DND-41 (cell line): Measurements from ENCODE around the gene AOPEP.

ENCODE experiments used
- ATAC-seq: fragments of 200-7000 bp; cut with Tn5 transposase; 3 replicates; pipeline ENCODE4 v1.9.1; 2021; ENCODE audit warnings: low read depth; ENCODE audit not compliant: insufficient read depth
- DNase-seq: peaks from one replicate; pipeline ENCODE4 v3.0.0-alpha.2; 2020
- H2AFZ ChIP-seq: 2 replicates; pipeline ENCODE4 v1.6.0; 2012; ENCODE audit warnings: low read depth, low read length
- H3K27ac ChIP-seq: 2 replicates; pipeline ENCODE4 v1.5.1; 2012; ENCODE audit warnings: low read length, inconsistent platforms
- H3K27me3 ChIP-seq: fragments of 200-600 bp; sonication (generic); 2 replicates; pipeline ENCODE4 v1.6.0; 2012; ENCODE audit warnings: low read length, mild to moderate bottlenecking, inconsistent platforms; ENCODE audit not compliant: insufficient read depth, poor library complexity
- H3K36me3 ChIP-seq: 2 replicates; pipeline ENCODE4 v1.5.1; 2012; ENCODE audit warnings: low read length, inconsistent platforms; ENCODE audit not compliant: insufficient read depth
- H3K4me1 ChIP-seq: 2 replicates; pipeline ENCODE4 v1.5.1; 2012; ENCODE audit warnings: mild to moderate bottlenecking, low read length; ENCODE audit not compliant: insufficient read depth
- H3K4me2 ChIP-seq: 2 replicates; pipeline ENCODE4 v1.6.0; 2012; ENCODE audit warnings: mild to moderate bottlenecking, moderate library complexity, low read length, inconsistent platforms; ENCODE audit not compliant: insufficient read depth
- H3K4me3 ChIP-seq, 2 experiments: fragments of 200-600 bp in 1 of 2; shearing (Covaris generic) in 1 of 2; 2 replicates each; pipeline ENCODE4 v1.5.1; 2012 to 2016; ENCODE audit warnings: inconsistent platforms in 2 of 2, low read length in 2 of 2, mild to moderate bottlenecking in 2 of 2, low read depth in 1 of 2, moderate library complexity in 1 of 2
- H3K79me2 ChIP-seq: 2 replicates; pipeline ENCODE4 v1.6.0; 2012; ENCODE audit warnings: low read length, inconsistent platforms; ENCODE audit not compliant: insufficient read depth
- H3K9ac ChIP-seq: 2 replicates; pipeline ENCODE4 v1.6.0; 2012; ENCODE audit warnings: low read depth, mild to moderate bottlenecking, inconsistent platforms, low read length, moderate library complexity
- H3K9me3 ChIP-seq: 2 replicates; pipeline ENCODE4 v1.5.1; 2012; ENCODE audit warnings: low read length, moderate library complexity, mild to moderate bottlenecking, inconsistent platforms; ENCODE audit not compliant: insufficient read depth, severe bottlenecking
- H4K20me1 ChIP-seq: 2 replicates; pipeline ENCODE4 v1.6.0; 2012; ENCODE audit warnings: low read length; ENCODE audit not compliant: insufficient read depth
- EZH2 ChIP-seq: IDR thresholded peaks from 3 replicates; pipeline ENCODE4 v1.6.1; 2012; ENCODE audit warnings: borderline replicate concordance, low read depth, mild to moderate bottlenecking, moderate library complexity, low read length, inconsistent platforms; ENCODE audit not compliant: severe bottlenecking
- TF ChIP-seq, protein P1 (sequence below): IDR thresholded peaks from 2 replicates; pipeline ENCODE4 v1.5.1; 2012; ENCODE audit warnings: borderline replicate concordance, low read length, moderate library complexity, mild to moderate bottlenecking; ENCODE audit not compliant: poor library complexity, severe bottlenecking; ENCODE audit errors: extremely low read depth

Gene AOPEP

DNA sequence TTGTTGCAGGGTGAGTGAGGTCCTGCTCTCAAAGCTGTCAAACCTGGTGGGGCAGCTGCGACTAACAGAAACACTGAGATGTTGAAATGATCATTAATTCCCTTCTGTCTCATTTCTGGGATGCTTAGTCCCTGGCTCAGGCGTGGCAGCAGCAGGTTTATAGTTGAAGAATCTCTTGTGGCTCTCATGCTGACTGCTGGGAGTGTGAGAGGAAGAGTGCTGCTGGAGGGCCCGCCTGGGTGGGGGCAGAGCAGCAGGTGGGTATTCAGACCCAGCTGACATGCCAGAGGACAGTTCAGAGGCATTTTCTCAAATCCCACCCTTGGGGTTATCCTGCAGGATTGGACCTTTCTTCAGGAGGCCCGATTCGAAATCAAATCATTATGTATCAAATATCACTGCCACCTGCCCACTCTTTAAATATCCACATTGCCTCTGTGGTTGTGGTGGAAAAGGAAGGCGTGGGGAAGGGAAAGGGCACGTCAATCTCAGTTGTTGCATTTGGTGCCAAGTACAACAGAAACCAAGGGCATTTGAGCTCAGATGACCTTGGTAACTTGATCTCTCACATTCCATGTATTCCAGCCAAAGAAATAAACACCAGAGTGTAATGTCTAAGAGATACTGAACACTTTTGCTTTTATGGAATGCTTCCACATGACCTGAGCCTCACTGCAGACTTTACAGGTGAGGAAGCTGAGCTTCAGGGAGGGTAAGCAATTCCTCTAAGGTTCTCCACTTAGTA lies 224.3 kb downstream of the AOPEP start:
- H4K20me1 ChIP-seq = no peaks in the 10 kb centered on the region
- H3K27ac ChIP-seq = no peak overlapping the region
- H3K4me1 ChIP-seq = no peaks in the 10 kb centered on the region; the same call in 1 of the 2 replicates
- H3K27me3 ChIP-seq = no peaks in the 10 kb centered on the region
- H3K9ac ChIP-seq = no peak overlapping the region
- ATAC-seq (no peak), DNase-seq (no peak)
- no peaks in the 10 kb centered on the region for H3K9me3 ChIP-seq
- H3K4me3 ChIP-seq = no peak overlapping the region
- no peaks in the 10 kb centered on the region for H3K36me3 ChIP-seq
- no peak overlapping the region for H2AFZ ChIP-seq
- H3K4me2 ChIP-seq = no peak overlapping the region
- H3K79me2 ChIP-seq = no peaks in the 10 kb centered on the region
- TF ChIP-seq EZH2 = no peak
- TF ChIP-seq, protein P1, sequence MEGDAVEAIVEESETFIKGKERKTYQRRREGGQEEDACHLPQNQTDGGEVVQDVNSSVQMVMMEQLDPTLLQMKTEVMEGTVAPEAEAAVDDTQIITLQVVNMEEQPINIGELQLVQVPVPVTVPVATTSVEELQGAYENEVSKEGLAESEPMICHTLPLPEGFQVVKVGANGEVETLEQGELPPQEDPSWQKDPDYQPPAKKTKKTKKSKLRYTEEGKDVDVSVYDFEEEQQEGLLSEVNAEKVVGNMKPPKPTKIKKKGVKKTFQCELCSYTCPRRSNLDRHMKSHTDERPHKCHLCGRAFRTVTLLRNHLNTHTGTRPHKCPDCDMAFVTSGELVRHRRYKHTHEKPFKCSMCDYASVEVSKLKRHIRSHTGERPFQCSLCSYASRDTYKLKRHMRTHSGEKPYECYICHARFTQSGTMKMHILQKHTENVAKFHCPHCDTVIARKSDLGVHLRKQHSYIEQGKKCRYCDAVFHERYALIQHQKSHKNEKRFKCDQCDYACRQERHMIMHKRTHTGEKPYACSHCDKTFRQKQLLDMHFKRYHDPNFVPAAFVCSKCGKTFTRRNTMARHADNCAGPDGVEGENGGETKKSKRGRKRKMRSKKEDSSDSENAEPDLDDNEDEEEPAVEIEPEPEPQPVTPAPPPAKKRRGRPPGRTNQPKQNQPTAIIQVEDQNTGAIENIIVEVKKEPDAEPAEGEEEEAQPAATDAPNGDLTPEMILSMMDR = no peak

DNA sequence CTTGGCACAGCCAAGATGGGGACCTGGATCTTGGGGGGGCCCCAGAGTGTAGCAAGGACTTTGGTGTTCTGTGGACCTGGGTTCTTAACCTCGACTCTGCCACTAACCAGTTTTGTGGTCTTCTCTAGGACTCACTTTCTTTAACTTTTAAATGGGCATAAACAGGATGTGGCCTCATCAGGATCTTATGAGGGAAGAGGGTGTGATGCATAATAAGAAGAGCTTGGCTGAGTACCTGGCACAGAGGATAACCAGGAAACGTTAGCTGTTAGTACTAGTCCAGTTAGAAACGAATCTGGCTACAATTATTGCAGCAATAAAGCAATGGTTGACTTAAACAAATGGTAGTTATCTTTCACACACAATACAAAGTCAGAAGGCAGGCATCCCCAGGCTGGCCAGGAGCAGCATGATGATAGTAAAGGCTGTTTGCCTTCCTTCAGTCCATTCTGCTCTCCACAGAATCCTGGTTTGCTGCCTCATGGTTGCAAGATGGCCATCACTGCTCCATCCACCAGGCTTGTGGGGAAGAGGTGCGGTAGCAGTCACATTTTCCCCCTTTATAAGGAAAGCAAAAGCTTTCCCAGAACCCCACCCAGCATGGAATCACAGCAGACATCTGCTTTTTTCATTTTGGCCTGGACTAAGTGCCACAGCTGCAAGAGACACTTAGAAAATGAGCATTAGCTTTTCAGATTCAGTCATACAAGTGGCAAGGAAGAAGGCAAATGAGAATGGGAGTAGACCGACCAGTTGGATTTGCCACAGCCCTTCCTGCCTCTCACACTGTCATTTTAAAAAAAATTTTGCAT lies 225.0 kb downstream of the AOPEP start:
- H3K9ac ChIP-seq = no peak overlapping the region
- peak; percentile 50; the same call in 2 of the 3 replicates for ATAC-seq
- H3K4me1 ChIP-seq = no peaks in the 10 kb centered on the region; the same call in 1 of the 2 replicates

DNA sequence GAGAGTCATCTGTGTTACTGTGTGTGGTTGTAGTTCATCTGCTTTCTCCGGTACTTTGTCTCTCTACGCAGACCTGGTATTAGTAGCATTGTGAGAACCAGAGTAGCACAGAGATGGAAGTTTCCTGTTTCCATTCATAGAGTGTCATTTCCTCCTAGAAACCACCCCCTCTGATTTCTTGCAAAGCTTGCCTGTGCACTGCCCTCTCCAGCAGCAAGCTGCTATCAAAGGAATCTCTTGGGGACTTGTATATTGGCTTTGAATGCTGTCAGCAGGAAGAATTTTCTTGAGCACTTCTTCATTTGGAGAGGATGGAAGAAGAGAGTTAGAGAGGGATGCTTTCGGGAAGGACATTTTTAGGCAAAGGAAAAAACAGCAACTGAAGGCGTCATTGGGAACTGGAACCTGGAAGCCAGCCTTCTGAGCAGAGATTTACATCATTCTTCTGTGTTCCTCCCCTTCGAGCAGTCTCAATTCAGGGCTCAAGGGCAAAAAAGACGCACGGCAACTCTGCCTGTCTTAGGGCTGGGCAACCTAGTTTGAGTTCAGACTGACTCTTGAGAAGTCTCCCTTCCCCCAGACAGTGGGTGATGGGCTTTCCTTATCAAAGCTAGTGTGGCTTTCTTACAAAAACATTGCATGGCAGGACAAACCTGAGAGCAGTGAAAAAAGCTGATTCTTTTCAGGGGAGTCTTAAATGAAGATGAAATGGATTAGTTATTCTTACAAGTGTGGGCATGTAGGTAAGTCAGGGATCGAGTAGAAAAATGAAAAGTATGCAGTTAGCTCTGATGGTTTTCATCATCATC lies 226.3 kb downstream of the AOPEP start:
- Histone ChIP-seq H3K79me2 (no peaks in the 10 kb centered on the region), H2AFZ (no peak overlapping the region), H3K4me3 (no peak overlapping the region), H3K36me3 (no peaks in the 10 kb centered on the region), H3K27ac (no peak overlapping the region), H3K4me2 (no peak overlapping the region), H3K9me3 (no peaks in the 10 kb centered on the region), H3K9ac (no peak overlapping the region), H3K27me3 (no peaks in the 10 kb centered on the region), H3K4me1 (no peaks in the 10 kb centered on the region; the same call in 1 of the 2 replicates), H4K20me1 (no peaks in the 10 kb centered on the region)
- no peak for DNase-seq
- ATAC-seq = peak; percentile 64; the same call in 1 of the 3 replicates
- TF ChIP-seq, protein P1 = no peak
- TF ChIP-seq EZH2 = no peak

More for the DNA sequence above, 225.0 kb downstream of the AOPEP start:
- no peaks in the 10 kb centered on the region for H4K20me1 ChIP-seq
- H3K36me3 ChIP-seq = no peaks in the 10 kb centered on the region
- no peaks in the 10 kb centered on the region for H3K27me3 ChIP-seq
- no peak overlapping the region for H2AFZ ChIP-seq
- H3K9me3 ChIP-seq = no peaks in the 10 kb centered on the region
- TF ChIP-seq, protein P1 = no peak
- TF ChIP-seq EZH2 = no peak
- H3K27ac ChIP-seq = no peak overlapping the region
- H3K4me2 ChIP-seq = no peak overlapping the region
- no peak overlapping the region for H3K4me3 ChIP-seq
- no peaks in the 10 kb centered on the region for H3K79me2 ChIP-seq
- DNase-seq = no peak
